GM18505 (cell line): Measurements from ENCODE around the gene ZBTB7C.
A peak's percentile ranks its signal among the peaks of the same experiment; 100 is the strongest.

ENCODE experiments used
- ATAC-seq: cut with Tn5 transposase; IDR thresholded peaks from one replicate; pipeline ENCODE4 v1.9.1; 2021; ENCODE audit not compliant: unreplicated experiment
- POLR2A ChIP-seq: IDR thresholded peaks from 4 replicates; pipeline ENCODE4 v1.6.1; 2011; ENCODE audit warnings: borderline replicate concordance; ENCODE audit not compliant: insufficient read depth, insufficient read length; ENCODE audit errors: extremely low read depth

The ZBTB7C gene

DNA sequence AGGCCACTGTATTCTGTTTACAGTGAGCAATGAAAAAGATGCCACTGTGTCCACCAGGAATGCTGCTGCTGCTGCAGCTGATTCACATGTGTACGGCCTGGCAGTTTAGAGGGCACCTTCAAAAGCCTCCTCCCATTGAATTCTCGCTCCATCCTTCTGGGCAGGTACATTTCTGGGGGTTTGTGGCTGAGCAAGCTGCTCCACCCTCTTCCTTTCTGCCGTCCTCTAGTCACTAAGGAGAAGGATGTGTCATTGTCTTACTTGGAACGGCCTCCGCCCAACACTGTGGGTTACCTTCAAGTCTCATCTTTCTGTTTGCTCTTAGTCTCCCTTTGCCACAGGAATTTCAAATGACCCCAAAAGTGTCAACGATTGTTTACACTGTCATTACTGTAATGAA is 182.0 kb downstream of the ZBTB7C start:
- ATAC-seq: no peak
- no peak for TF ChIP-seq POLR2A

DNA sequence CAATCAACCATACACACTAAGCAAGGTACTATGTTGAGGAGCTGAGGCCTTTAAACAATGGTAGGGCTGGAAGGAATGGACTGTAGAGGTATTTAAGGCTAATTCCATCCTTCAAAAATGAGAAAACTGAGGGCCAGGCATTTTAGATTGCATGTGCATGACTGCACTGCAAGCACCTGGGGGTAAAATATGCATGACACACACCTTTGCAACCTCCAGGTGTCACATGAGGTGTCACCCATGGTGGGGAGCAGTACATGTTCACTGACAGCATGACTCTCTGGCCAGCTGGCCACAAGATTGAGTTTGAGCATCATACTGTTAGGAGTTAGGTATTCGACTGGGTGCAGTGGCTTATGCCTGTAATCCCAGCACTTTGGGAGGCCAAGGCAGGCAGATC is 182.8 kb downstream of the ZBTB7C start:
- ATAC-seq: no peak
- TF ChIP-seq POLR2A: no peak

DNA sequence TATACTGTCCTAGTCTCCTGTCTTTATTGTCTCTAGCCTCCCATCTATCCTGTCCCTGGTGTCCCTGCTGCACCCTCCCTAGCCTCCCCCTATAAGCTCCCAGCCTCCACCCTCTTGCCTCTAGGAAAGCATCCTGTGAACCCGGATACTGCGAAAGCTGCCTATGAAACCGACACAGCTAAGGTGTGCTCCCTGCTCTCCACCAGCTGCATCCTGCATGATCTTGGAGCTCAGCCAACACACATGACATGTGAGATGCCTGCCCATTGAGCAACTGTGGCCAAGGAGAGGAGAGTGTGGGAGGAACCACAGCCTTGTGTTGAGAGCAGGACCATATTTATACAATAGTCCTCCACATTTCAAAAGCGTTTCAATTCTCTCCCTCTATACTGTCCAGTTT is 187.1 kb downstream of the ZBTB7C start:
- ATAC-seq: peak; percentile 66
- TF ChIP-seq POLR2A: no peak

DNA sequence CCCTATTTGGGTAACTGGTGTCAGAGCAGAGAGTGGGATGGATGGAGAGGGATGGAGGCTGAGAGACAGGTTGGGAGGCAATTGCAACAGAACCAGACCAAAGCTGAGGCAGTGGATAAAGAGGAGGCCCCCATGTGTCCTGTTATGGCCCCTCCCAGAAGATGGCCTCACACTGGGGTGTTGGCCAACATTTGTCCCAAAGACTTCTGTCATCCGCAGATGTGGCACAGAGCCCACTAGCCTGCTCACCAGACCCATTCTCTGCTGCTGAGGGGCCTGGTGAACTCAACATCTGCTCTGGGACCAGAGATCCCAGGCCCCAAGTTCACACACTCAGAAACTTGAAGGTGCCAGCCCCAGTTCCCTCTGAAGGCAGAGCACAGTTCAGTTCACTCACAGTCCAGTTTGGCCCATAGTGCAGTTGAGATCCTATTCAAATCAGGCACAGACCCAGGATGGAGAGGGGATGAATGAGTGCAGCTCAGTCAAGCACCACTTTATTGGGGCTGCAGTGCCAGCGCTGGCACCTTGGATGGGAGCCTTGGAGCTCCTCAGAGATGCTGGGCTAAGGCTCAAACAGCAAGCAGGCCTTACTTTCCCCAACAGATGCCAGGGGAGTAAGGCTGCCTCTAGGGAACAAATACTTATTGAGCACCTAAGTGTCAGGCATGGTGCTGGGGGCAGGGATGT is 189.2 kb downstream of the ZBTB7C start:
- ATAC-seq: no peak
- TF ChIP-seq POLR2A: no peak

DNA sequence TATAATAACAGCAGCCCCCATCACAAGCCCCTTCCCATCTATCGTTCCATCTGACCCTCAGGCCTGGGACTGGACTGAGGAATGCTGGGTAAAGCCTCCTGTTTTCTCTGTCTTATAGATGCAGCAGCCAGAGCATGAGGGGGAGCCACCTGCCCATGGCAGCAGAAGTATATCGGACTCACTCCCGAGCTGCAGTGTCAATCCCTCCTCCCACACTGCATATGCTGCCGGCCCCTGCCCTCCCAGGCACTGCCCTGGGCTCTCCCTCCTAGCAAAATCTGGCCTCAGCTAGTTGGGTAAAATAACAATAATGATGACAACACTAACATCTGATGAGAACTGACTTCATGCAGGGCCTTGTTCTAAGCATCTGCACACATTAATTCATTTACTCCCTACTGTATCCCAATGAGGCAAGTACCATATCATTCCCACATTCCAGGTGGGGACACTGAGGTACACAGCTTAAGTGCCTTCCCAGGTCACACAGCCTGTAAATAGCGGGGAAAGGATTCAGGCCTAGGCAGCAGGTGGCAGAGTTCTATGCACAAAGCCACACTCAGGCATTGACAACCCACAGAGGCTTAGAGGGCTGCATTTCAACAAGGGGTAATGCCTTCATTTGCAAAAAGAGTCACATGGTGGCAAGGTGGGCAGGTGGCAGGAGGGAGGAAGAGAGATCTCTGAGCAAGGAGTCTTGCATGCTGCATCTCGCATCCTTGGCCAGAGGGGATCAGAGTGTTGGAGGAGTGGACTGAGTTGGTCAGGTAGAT is 190.0 kb downstream of the ZBTB7C start:
- TF ChIP-seq POLR2A: no peak
- no peak for ATAC-seq

DNA sequence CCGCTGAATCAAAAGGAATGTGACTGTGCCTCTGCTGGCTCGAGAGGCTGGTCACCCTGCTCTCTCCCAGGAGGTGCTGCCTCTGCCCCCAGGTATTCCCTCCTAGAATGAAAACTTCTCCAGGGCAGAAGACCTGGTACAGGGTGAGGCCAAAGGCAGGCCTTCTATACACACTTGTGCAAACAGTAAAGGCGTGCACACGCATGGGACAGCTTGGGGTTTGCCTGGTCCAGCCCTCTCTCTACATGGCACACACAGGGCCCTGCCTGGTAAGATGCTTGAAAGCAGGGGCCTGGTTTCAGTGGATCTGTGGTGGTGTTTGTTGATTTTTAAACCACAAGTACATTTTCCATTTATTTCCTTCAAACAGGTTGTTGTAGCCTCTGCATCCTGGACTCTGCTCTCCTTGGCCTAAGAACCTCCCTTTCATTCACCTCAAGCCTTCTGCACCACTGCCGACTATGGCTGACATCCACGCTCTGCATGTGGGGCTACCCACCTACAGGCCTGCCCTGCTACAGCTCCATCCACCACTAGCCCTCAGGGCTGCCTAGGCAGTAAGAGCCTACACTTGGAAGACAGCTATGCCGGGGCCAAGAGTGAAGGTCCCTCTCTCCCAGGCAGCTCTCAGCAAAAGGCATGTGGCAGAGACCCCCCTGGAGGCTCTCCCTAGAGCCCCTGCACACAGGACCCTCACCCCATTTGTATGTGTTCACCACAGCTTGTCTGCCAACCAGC is 190.7 kb downstream of the ZBTB7C start:
- no peak for ATAC-seq

DNA sequence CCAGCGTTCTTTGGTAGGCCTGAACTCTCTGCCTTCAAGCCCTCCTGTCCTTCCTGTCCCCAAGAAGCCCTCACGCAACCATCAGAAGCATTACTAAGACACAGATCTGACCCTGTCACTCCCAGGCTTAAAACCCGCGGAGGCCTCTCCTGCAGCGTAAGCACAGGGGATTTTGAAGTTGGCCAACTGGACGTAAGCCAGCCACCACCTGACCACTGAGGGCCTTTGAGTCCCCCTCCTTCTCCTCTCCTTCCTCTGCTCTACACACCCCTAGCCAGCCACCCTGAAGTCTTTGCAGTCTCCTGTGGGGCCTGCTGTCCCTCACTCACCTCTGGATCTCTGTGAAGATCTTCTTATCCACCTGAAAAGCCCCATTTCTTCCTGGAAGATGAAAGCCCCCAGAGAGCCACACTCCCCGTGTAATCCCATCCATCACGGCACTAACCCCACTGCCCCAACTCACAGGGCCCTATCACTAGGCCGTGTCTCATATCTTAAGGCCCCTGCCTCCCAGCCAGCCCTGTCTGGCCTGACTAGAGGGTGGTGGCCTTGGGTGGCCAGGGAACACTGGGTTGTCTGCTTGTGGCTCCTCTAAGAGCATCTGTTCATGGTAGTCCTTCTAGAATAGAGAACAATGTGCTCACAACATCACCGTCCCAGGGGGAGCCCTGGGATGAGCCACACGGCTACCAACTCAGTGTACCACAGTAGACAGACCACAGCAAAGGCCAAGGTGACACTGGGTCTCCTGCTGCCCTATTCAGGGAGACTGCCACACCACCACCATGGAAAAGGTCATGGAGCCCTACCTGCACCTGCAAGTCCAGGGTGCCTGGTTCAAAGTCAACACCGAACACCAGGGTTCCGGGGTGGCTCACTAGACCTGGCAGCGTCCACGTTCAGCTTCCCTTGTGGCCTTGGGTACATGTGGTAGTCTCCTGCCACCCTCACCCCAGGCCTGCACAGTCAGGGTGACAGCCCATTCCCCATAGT is 191.6 kb downstream of the ZBTB7C start:
- ATAC-seq: no peak
- no peak for TF ChIP-seq POLR2A

More for the DNA sequence above, 190.7 kb downstream of the ZBTB7C start:
- TF ChIP-seq POLR2A: no peak

DNA sequence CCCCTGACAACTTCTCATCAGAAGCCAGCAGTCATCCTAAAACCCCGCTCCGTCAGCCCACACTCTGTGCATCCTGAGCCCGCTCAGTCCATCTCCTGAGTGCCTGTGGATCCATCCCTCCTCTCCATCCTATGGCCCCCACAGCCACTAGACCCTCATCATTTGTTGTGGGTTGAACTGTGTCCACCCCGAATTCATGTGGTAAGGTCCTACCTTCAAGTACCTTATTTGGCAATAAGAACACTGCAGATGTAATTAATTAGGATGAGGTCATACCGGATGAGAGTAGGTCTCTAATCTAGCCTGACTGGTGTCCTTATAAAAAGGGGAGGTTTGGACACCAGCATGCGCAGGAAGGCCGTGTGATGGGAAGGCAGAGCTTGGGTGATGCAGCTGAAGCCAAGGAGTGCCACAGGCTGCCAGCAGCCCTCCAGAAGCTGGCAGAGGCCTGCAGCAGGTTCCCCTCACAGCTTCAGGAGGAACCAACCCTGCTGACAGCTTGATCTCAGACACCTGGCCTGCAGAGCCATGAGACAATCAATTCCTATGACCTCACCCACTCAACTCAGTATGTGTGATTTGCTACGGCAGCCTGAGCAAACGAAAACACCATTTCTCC is 192.4 kb downstream of the ZBTB7C start:
- TF ChIP-seq POLR2A: no peak
- no peak for ATAC-seq

DNA sequence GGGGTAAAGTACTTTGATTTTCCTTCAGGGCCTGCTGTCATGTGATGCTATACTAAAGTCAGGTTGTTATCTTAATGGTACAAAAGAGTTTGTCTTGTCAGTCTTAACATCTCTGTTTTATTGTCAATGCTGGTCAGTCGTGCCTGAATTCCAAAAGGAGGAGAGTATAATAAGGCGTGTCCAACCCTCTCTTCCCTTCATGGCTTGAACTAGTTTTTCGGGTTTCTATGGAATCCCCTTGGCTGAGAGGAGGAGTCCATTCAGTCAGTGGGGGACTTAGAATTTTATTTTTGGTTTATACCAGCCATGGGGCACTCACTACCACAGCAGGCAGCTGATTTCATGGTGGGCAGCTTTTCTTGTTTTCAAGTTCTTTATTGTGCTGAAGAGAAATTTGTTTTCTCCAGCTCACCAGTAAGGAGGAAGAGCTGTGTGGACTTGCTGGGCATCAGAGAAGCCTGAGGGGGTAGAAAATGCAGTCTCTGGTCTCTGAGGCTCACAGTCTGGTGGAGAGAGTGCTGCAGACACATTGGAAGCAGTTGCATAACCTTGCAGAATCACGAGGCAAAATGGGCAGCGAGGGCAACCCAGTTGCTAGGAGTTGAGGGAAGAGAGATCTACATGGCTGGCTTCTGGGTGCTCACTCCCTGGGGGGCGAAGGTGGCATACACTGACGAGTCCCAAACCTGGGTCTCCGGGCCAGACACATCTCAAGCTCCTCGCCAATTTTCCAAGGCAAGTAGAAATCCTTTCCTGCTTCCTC is 193.1 kb downstream of the ZBTB7C start:
- no peak for TF ChIP-seq POLR2A
- no peak for ATAC-seq

DNA sequence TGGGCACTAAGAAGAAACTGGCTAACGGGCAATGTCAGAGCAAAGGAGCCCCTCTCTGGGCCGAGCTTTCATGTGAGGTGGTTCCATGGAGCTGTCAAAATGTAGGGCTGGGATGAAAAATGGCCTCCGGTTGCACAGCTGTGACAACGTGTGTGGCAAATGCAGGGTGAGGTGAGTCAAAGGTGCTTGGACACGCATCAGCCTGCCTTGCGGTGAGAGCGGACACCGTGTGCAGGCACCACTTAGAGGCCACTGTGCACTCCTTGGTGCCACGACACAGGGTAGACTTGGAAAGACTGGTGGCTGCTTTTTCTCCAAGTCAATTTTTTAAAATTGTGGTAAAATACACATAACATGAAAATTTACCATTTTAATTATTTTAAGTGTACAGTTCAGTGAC is 195.4 kb downstream of the ZBTB7C start:
- no peak for TF ChIP-seq POLR2A
- ATAC-seq: no peak

DNA sequence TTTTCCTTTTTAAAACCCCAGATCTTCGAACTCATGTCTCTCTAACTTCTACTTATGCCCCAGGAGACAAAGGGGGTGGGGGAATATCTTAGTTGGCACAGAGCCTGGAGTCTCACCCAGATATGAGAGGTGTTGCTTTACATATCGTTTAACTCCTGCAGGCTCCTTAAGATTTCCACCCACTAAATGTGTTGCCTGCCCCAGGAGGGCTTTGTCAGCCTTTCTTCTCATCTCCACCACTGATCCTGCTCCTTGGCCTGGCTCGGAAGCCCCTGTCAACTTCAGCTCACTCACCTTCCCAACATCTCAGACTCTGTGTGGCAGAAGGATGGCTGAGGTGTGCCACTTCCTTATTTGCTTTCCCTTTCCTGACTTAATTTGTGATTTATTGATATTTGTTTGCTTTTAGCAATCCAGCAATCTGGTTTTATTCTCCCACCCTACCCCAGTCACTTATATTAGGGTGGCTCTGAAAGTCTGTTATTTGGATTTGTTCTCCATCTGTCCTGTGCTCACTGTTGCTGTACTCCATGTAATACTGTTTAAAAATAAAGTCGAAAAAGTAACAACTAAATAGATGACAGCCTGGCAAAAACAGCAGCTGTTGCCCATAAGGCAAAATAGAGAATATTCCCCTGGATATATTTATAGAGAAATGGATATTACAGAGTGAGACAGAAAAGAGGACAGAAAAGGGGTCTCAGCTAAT is 200.6 kb downstream of the ZBTB7C start:
- TF ChIP-seq POLR2A: no peak
- ATAC-seq: no peak
